KMS-11 (cell line): ENCODE measurements around the gene SLC35A3.

ENCODE experiments used
- H2AFZ ChIP-seq: fragments of 200-600 bp; sonication (generic); 2 replicates; pipeline ENCODE4 v1.6.1; 2016; ENCODE audit warnings: antibody characterized with exemption, mixed run types, low read depth
- H3K27ac ChIP-seq: fragments of 200-600 bp; sonication (generic); 2 replicates; pipeline ENCODE4 v1.6.1; 2016; ENCODE audit warnings: mild to moderate bottlenecking, mixed run types
- H3K27me3 ChIP-seq: fragments of 200-600 bp; sonication (generic); 2 replicates; pipeline ENCODE4 v1.6.1; 2017; ENCODE audit warnings: mild to moderate bottlenecking, low read depth, mixed run types, moderate library complexity; ENCODE audit not compliant: insufficient read depth
- H3K36me3 ChIP-seq: fragments of 200-600 bp; sonication (generic); 2 replicates; pipeline ENCODE4 v1.6.1; 2017; ENCODE audit warnings: mild to moderate bottlenecking, mixed run types; ENCODE audit not compliant: insufficient read depth
- H3K4me1 ChIP-seq: fragments of 200-600 bp; sonication (generic); 2 replicates; pipeline ENCODE4 v1.6.1; 2016; ENCODE audit warnings: mild to moderate bottlenecking, low read depth, mixed run types; ENCODE audit not compliant: poor library complexity, severe bottlenecking
- H3K4me2 ChIP-seq: fragments of 200-600 bp; sonication (generic); 2 replicates; pipeline ENCODE4 v1.7.0; 2016; ENCODE audit warnings: mild to moderate bottlenecking, mixed run types
- H3K4me3 ChIP-seq: fragments of 200-600 bp; sonication (generic); IDR thresholded peaks from 2 replicates; pipeline ENCODE4 v1.6.1; 2017; ENCODE audit warnings: low read depth, low read length, mixed read lengths; ENCODE audit not compliant: insufficient read depth
- H3K79me2 ChIP-seq: fragments of 200-600 bp; sonication (generic); 2 replicates; pipeline ENCODE4 v1.6.1; 2016; ENCODE audit warnings: low read depth, mixed run types; ENCODE audit not compliant: insufficient read depth
- H3K9ac ChIP-seq: fragments of 200-600 bp; sonication (generic); 2 replicates; pipeline ENCODE4 v1.6.1; 2016; ENCODE audit warnings: mild to moderate bottlenecking, mixed run types
- H4K20me1 ChIP-seq: fragments of 200-600 bp; sonication (generic); 2 replicates; pipeline ENCODE4 v1.6.1; 2016; ENCODE audit warnings: mild to moderate bottlenecking, mixed run types; ENCODE audit not compliant: insufficient read depth
- TF ChIP-seq, protein P1 (sequence below): fragments of 200-600 bp; sonication (generic); conservative IDR thresholded peaks from 2 replicates; pipeline ENCODE4 v1.6.1; 2017; ENCODE audit warnings: low read depth, mild to moderate bottlenecking, antibody characterized with exemption, low read length, moderate library complexity, mixed read lengths

SLC35A3 gene

GRCh38 chr1:100036718-100037655, 67.2 kb downstream of the SLC35A3 start:
- no peaks in the 10 kb centered on the region for H4K20me1 ChIP-seq
- H2AFZ ChIP-seq: peak overlapping the region; percentile 63; the same call in 1 of the 2 replicates
- H3K4me1 ChIP-seq: peaks cover 18% of the 10 kb centered on the region
- peaks cover 35% of the 10 kb centered on the region for H3K79me2 ChIP-seq
- no peaks in the 10 kb centered on the region for H3K36me3 ChIP-seq
- peak overlapping the region; percentile 94; the same call in 1 of the 2 replicates for H3K27ac ChIP-seq
- peak overlapping the region; percentile 63 for H3K4me2 ChIP-seq
- no peak overlapping the region for H3K4me3 ChIP-seq
- TF ChIP-seq, protein P1, sequence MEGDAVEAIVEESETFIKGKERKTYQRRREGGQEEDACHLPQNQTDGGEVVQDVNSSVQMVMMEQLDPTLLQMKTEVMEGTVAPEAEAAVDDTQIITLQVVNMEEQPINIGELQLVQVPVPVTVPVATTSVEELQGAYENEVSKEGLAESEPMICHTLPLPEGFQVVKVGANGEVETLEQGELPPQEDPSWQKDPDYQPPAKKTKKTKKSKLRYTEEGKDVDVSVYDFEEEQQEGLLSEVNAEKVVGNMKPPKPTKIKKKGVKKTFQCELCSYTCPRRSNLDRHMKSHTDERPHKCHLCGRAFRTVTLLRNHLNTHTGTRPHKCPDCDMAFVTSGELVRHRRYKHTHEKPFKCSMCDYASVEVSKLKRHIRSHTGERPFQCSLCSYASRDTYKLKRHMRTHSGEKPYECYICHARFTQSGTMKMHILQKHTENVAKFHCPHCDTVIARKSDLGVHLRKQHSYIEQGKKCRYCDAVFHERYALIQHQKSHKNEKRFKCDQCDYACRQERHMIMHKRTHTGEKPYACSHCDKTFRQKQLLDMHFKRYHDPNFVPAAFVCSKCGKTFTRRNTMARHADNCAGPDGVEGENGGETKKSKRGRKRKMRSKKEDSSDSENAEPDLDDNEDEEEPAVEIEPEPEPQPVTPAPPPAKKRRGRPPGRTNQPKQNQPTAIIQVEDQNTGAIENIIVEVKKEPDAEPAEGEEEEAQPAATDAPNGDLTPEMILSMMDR: no peak
- H3K27me3 ChIP-seq: no peaks in the 10 kb centered on the region
- peak overlapping the region; percentile 95; the same call in 1 of the 2 replicates for H3K9ac ChIP-seq

GRCh38 chr1:100037656-100037926, 67.8 kb downstream of the SLC35A3 start:
- Histone ChIP-seq H3K79me2 (peaks cover 41% of the 10 kb centered on the region), H3K4me3 (no peak overlapping the region), H3K36me3 (no peaks in the 10 kb centered on the region), H4K20me1 (no peaks in the 10 kb centered on the region), H3K27ac (peak overlapping the region; percentile 94), H3K9ac (peak overlapping the region; percentile 95; the same call in 1 of the 2 replicates), H3K27me3 (no peaks in the 10 kb centered on the region), H3K4me1 (peaks cover 18% of the 10 kb centered on the region), H3K4me2 (peak overlapping the region; percentile 63; the same call in 1 of the 2 replicates), H2AFZ (peak overlapping the region; percentile 63; the same call in 1 of the 2 replicates)
- TF ChIP-seq, protein P1: no peak

DNA sequence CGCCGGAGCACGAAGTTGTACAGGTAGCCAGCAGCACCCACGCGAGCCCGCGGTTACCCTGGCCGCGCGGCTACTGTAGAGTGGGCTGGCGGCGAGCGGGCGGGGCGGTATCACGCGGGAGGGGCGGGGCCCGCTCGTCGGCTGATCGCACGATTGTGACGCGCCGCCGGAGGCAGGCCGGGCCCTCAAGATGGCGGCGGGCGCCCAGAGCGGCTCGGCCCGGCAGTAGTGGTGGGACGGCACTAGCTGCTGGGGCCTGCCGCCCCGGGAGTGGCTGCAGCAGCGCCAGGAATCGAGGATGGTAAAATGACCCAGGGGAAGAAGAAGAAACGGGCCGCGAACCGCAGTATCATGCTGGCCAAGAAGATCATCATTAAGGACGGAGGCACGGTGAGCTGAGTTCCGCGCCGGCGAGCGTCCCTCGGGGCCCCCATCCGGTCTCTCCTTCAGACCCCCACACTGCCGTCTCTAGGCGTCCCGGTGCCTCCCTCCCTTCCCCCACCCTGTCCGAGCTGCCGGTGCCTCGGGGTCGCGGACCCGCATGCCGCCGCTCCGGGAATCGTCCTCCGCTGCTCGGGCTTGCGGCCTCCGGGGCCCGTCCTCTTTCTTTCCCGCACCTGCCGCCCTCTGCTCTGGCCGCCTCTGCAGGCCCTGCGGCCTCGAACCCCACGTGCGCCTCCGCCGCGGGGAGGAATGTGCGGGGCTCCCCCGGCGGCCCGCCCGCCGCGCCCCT, 68.3 kb downstream of the SLC35A3 start:
- no peaks in the 10 kb centered on the region for H3K27me3 ChIP-seq
- peak overlapping the region; percentile 63; the same call in 1 of the 2 replicates for H2AFZ ChIP-seq
- TF ChIP-seq, protein P1: no peak
- H3K79me2 ChIP-seq: peaks cover 46% of the 10 kb centered on the region
- H3K4me2 ChIP-seq: peak overlapping the region; percentile 86; the same call in 1 of the 2 replicates
- H3K9ac ChIP-seq: peak overlapping the region; percentile 95
- H3K4me3 ChIP-seq: no peak overlapping the region
- peak overlapping the region; percentile 94 for H3K27ac ChIP-seq
- H3K36me3 ChIP-seq: no peaks in the 10 kb centered on the region
- peaks cover 18% of the 10 kb centered on the region for H3K4me1 ChIP-seq
- H4K20me1 ChIP-seq: no peaks in the 10 kb centered on the region

- Histone ChIP-seq H3K4me2 (peak overlapping the region; percentile 86), H2AFZ (peak overlapping the region; percentile 22; the same call in 1 of the 2 replicates), H3K27me3 (no peaks in the 10 kb centered on the region), H3K79me2 (peaks cover 51% of the 10 kb centered on the region), H4K20me1 (no peaks in the 10 kb centered on the region), H3K4me1 (peaks cover 18% of the 10 kb centered on the region), H3K36me3 (no peaks in the 10 kb centered on the region), H3K27ac (peak overlapping the region; percentile 94), H3K9ac (peak overlapping the region; percentile 95), H3K4me3 (no peak overlapping the region)
- TF ChIP-seq, protein P1: no peak
These were observed 69.0 kb downstream of the SLC35A3 start for GRCh38 chr1:100038660-100039287.
